ENCODE results near the gene FSTL5. TPM values are rescaled to one million over a fixed set of nuclear protein-coding genes. Genes with fewer than 3 reads are reported as not detected.

FSTL5 gene
- total and polyA plus RNA-seq, 2 of the 8 experiments (the other 6 are each of a cell fraction or from before 2014, with no cell fraction given) = 0.09 to 0.32 TPM

GRCh38 chr4:161883157-161883556 lies 280.6 kb downstream of the FSTL5 start:
- ChIA-PET CTCF (ENCODE audit: partially characterized antibody) (no interaction called here), POLR2A (ENCODE audit: partially characterized antibody) (no interaction called here)
- Histone ChIP-seq H3K27ac (ENCODE audit: low read depth, low read length) (no peak overlapping the region), H2BK120ac (replicated peaks; ENCODE audit: low read depth, low read length) (no peak overlapping the region), H3K79me2 (ENCODE audit: control insufficient read depth in 1 of 2, insufficient read depth in 2 of 2, low read length in 2 of 2) (no peaks in the 10 kb centered on the region), H3K9ac (replicated peaks in 1 of 4; ENCODE audit: extremely low read depth in 1 of 4, low read depth in 3 of 4, low read length in 3 of 4) (no peak overlapping the region), H3K79me1 (ENCODE audit: low read depth, low read length) (no peaks in the 10 kb centered on the region), H3K4ac (replicated peaks; ENCODE audit: insufficient read length, low read depth, low read length) (no peak overlapping the region), H3K27me3 (replicated peaks in 1 of 4; ENCODE audit: control insufficient read depth in 3 of 4, extremely low read depth in 1 of 4, insufficient read depth in 3 of 4, low read length in 3 of 4) (no peaks in the 10 kb centered on the region), H3K23ac (ENCODE audit: insufficient read length) (no peak overlapping the region), H2BK15ac (ENCODE audit: low read length) (no peak overlapping the region), H4K91ac (replicated peaks; ENCODE audit: insufficient read length, low read length) (no peak overlapping the region), H2AFZ (ENCODE audit: low read length) (no peak overlapping the region), H3K18ac (ENCODE audit: extremely low read depth, low read length) (no peak overlapping the region), H2BK20ac (ENCODE audit: low read length) (no peak overlapping the region), H3K23me2 (ENCODE audit: low read depth, low read length) (no peaks in the 10 kb centered on the region), H4K8ac (ENCODE audit: extremely low read depth, insufficient read depth, low read length) (no peak overlapping the region), H3K4me2 (ENCODE audit: insufficient read depth in 1 of 2, low read depth in 2 of 2, low read length in 2 of 2) (no peak overlapping the region), H3K4me1 (replicated peaks in 1 of 4; ENCODE audit: control insufficient read depth in 3 of 4, insufficient read depth in 4 of 4, low read length in 3 of 4) (no peaks in the 10 kb centered on the region), H3K9me3 (ENCODE audit: insufficient read depth in 2 of 2, low read depth in 1 of 2, low read length in 1 of 2) (no peaks in the 10 kb centered on the region), H3K36me3 (ENCODE audit: control insufficient read depth in 2 of 4, insufficient read depth in 4 of 4, low read length in 3 of 4) (no peaks in the 10 kb centered on the region), H4K5ac (ENCODE audit: insufficient read length, low read depth, low read length) (no peak overlapping the region), H4K20me1 (replicated peaks in 1 of 2; ENCODE audit: control insufficient read depth in 1 of 2, insufficient read depth in 2 of 2, low read length in 2 of 2) (no peaks in the 10 kb centered on the region), H3K4me3 (ENCODE audit: extremely low read depth in 1 of 4, insufficient read depth in 2 of 4, low read depth in 3 of 4, low read length in 4 of 4) (no peak overlapping the region), H3K56ac (replicated peaks; ENCODE audit: insufficient read length, low read depth, low read length) (no peak overlapping the region), H3K14ac (ENCODE audit: insufficient read length) (no peak overlapping the region), H2BK5ac (ENCODE audit: low read depth, low read length) (no peak overlapping the region), H2BK12ac (ENCODE audit: low read depth, low read length) (no peak overlapping the region), H2AK5ac (ENCODE audit: low read depth, low read length) (no peak overlapping the region)
- no peak for FAIRE-seq
- WGBS, 2 experiments (ENCODE audit: extremely low coverage in 1 of 2, insufficient coverage in 1 of 2, insufficient read length in 1 of 2, insufficient replicate concordance in 2 of 2, low coverage in 1 of 2, low lambda C conversion rate in 2 of 2, missing lambda C conversion rate in 1 of 2) = 90% methylated on average over 4 of the region's 4 CpGs; no CpG with 5 or more reads in 1 of the 2 experiments
- DNase-seq (ENCODE audit: low read depth in 1 of 2, low spot score in 2 of 2) = no peak
- no peak for TF ChIP-seq TEAD4 (IDR thresholded peaks at IDR 0.05; ENCODE audit: low read depth, low read length)
- no peak for TF ChIP-seq KDM1A (IDR thresholded peaks at IDR 0.05; ENCODE audit: borderline replicate concordance, low read length)
- no peak for TF ChIP-seq SP4 (IDR thresholded peaks at IDR 0.05; ENCODE audit: low read length)
- no peak for TF ChIP-seq GTF2F1 (IDR thresholded peaks at IDR 0.05; ENCODE audit: borderline replicate concordance, low read depth, low read length)
- no peak for TF ChIP-seq TAF1 (IDR thresholded peaks at IDR 0.05; ENCODE audit: low read depth, low read length)
- TF ChIP-seq ATF3 (IDR thresholded peaks at IDR 0.05; ENCODE audit: insufficient read depth, low read depth, low read length) = no peak
- no peak for TF ChIP-seq HDAC2 (IDR thresholded peaks at IDR 0.05; ENCODE audit: borderline replicate concordance in 1 of 2, low read depth in 2 of 2, low read length in 2 of 2)
- no peak for TF ChIP-seq SUZ12 (IDR thresholded peaks at IDR 0.05; ENCODE audit: low read length)
- TF ChIP-seq KDM5A (IDR thresholded peaks at IDR 0.05; ENCODE audit: low read length) = no peak
- no peak for TF ChIP-seq ASH2L (IDR thresholded peaks at IDR 0.05; ENCODE audit: low read length)
- TF ChIP-seq SIN3A (conservative IDR thresholded peaks at IDR 0.05 in 1 of 2, IDR thresholded peaks at IDR 0.05 in 1 of 2; ENCODE audit: low read depth in 1 of 2, low read length in 2 of 2) = no peak
- no peak for TF ChIP-seq HDAC6 (IDR thresholded peaks at IDR 0.05; ENCODE audit: low read depth, low read length)
- no peak for TF ChIP-seq SIX5 (IDR thresholded peaks at IDR 0.05; ENCODE audit: low read depth, low read length)
- no peak for TF ChIP-seq TAF7 (optimal IDR thresholded peaks at IDR 0.05; ENCODE audit: borderline replicate concordance, low read depth, low read length)
- no peak for TF ChIP-seq POLR2AphosphoS5 (IDR thresholded peaks at IDR 0.05; ENCODE audit: low read depth, low read length)
- TF ChIP-seq CREB1 (IDR thresholded peaks at IDR 0.05) = no peak

All from H1 (cell line).